ENCODE measurements around the gene CHRNA7. TPM values are rescaled to one million over a fixed set of nuclear protein-coding genes. Genes with fewer than 3 reads are reported as not detected.

The CHRNA7 gene
- total RNA-seq, 1 donor = under 0.01 TPM

DNA sequence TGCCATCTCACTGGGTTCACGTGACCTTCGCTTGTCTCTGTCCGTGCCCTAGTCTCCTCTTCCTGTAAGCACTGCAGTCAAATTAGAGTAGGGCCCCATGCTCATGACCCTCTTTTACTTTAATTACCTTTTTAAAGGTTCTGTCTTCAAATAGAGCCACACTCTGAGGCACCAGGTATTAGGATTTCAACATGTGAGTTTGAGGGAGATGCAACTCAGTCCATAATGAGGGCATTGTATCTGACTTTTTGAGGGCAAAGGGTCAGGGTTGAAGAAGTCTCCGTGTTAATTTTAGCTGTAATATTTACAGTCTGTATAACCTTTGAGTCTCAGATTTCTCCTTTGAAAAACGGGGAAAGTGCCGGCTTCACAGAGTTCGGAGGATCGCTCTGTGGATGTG is 82.9 kb downstream of the CHRNA7 start:
- H3K79me2 ChIP-seq (ENCODE audit: insufficient read depth, low read length) = no peaks in the 10 kb centered on the region

GRCh38 chr15:32117122-32117521 is 86.8 kb downstream of the CHRNA7 start:
- Histone ChIP-seq H3K4me1 (ENCODE audit: insufficient read depth, low read length) (no peaks in the 10 kb centered on the region), H3K27me3 (ENCODE audit: insufficient read depth, low read length) (no peaks in the 10 kb centered on the region), H3K36me3 (ENCODE audit: insufficient read depth, low read length) (no peaks in the 10 kb centered on the region), H2AFZ (ENCODE audit: low read length) (no peak overlapping the region), H3K9me3 (ENCODE audit: low read depth, low read length) (no peaks in the 10 kb centered on the region), H3K27ac (ENCODE audit: low read depth, low read length) (no peak overlapping the region), H3K4me3 (ENCODE audit: insufficient read depth, low read length) (no peak overlapping the region), H3K79me2 (ENCODE audit: insufficient read depth, low read length) (no peaks in the 10 kb centered on the region), H4K20me1 (ENCODE audit: insufficient read depth, low read length) (no peaks in the 10 kb centered on the region), H3K4me2 (ENCODE audit: insufficient read depth, low read length) (no peak overlapping the region)
- DNase-seq (ENCODE audit: insufficient read length, low spot score, missing footprints) = no peak
- TF ChIP-seq, protein P1, sequence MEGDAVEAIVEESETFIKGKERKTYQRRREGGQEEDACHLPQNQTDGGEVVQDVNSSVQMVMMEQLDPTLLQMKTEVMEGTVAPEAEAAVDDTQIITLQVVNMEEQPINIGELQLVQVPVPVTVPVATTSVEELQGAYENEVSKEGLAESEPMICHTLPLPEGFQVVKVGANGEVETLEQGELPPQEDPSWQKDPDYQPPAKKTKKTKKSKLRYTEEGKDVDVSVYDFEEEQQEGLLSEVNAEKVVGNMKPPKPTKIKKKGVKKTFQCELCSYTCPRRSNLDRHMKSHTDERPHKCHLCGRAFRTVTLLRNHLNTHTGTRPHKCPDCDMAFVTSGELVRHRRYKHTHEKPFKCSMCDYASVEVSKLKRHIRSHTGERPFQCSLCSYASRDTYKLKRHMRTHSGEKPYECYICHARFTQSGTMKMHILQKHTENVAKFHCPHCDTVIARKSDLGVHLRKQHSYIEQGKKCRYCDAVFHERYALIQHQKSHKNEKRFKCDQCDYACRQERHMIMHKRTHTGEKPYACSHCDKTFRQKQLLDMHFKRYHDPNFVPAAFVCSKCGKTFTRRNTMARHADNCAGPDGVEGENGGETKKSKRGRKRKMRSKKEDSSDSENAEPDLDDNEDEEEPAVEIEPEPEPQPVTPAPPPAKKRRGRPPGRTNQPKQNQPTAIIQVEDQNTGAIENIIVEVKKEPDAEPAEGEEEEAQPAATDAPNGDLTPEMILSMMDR (IDR thresholded peaks at IDR 0.05; ENCODE audit: extremely low read depth, low read depth, low read length) = no peak

More for the DNA sequence above, 82.9 kb downstream of the CHRNA7 start:
- H3K4me1 ChIP-seq (ENCODE audit: insufficient read depth, low read length) = no peaks in the 10 kb centered on the region
- no peak overlapping the region for H3K27ac ChIP-seq (ENCODE audit: low read depth, low read length)
- DNase-seq (ENCODE audit: insufficient read length, low spot score, missing footprints) = no peak
- no peaks in the 10 kb centered on the region for H3K9me3 ChIP-seq (ENCODE audit: low read depth, low read length)
- TF ChIP-seq, protein P1 (IDR thresholded peaks at IDR 0.05; ENCODE audit: extremely low read depth, low read depth, low read length) = no peak
- no peaks in the 10 kb centered on the region for H4K20me1 ChIP-seq (ENCODE audit: insufficient read depth, low read length)
- no peak overlapping the region for H3K4me2 ChIP-seq (ENCODE audit: insufficient read depth, low read length)
- H3K4me3 ChIP-seq (ENCODE audit: insufficient read depth, low read length) = no peak overlapping the region
- no peak overlapping the region for H2AFZ ChIP-seq (ENCODE audit: low read length)
- H3K36me3 ChIP-seq (ENCODE audit: insufficient read depth, low read length) = no peaks in the 10 kb centered on the region
- H3K27me3 ChIP-seq (ENCODE audit: insufficient read depth, low read length) = no peaks in the 10 kb centered on the region

DNA sequence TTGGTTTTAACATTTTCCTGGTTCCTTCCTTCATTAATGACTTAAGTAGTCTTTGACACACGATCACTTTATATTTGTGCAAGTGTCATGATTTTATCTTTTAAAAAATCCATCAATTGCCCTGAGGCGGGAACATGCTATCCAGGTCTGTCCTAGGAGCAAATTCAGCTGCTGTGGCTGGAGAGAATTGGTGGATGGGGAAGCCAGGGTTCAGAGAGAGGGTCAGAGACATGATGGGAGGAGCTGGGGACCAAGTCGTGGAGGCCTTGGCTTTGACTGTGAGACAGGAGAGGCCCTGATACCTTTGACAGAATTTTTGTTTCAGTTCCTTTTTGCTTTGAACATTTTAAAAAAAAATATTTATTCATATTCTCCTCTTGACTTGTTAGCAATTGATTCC is 89.0 kb downstream of the CHRNA7 start:
- Histone ChIP-seq H2AFZ (ENCODE audit: low read length) (no peak overlapping the region), H3K4me3 (ENCODE audit: insufficient read depth, low read length) (no peak overlapping the region), H4K20me1 (ENCODE audit: insufficient read depth, low read length) (no peaks in the 10 kb centered on the region), H3K27ac (ENCODE audit: low read depth, low read length) (no peak overlapping the region), H3K79me2 (ENCODE audit: insufficient read depth, low read length) (no peaks in the 10 kb centered on the region), H3K9me3 (ENCODE audit: low read depth, low read length) (no peaks in the 10 kb centered on the region), H3K4me1 (ENCODE audit: insufficient read depth, low read length) (no peaks in the 10 kb centered on the region), H3K36me3 (ENCODE audit: insufficient read depth, low read length) (no peaks in the 10 kb centered on the region), H3K27me3 (ENCODE audit: insufficient read depth, low read length) (no peaks in the 10 kb centered on the region), H3K4me2 (ENCODE audit: insufficient read depth, low read length) (no peak overlapping the region)
- TF ChIP-seq, protein P1 (IDR thresholded peaks at IDR 0.05; ENCODE audit: extremely low read depth, low read depth, low read length) = no peak
- no peak for DNase-seq (ENCODE audit: insufficient read length, low spot score, missing footprints)

DNA sequence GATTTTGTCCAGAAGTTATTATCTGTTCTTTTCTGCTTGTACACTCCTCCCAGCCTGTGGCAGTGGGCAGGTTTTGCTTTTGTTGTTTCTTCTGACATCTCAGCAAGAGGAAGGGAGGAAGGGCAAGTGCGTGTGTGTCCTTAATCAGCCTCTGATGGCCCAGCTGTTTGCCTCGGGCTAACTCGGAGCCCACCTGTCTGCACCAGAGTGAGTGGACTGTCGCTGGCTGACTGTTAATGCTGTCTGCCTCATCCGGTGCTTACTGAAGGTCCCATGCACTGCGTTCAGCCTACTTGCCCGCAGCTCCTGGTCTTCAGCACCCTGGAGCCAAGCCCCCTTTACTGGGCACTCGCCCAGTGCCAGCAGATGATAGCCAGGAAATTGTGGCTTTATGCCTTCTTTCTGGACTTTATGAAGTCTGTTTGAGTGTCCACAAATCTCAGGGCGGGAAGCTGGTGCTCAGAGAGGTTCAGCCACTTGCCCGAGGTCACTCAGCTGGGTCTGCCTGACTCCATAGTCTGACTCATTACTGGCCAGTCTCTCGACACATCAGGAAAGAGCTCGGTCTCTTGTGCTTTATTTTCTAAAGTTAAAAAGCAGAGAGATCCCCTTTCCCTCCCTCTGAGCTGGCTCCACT is 89.5 kb downstream of the CHRNA7 start:
- no peak overlapping the region for H3K27ac ChIP-seq (ENCODE audit: low read depth, low read length)
- DNase-seq (ENCODE audit: insufficient read length, low spot score, missing footprints) = no peak
- H3K9me3 ChIP-seq (ENCODE audit: low read depth, low read length) = no peaks in the 10 kb centered on the region
- H3K27me3 ChIP-seq (ENCODE audit: insufficient read depth, low read length) = no peaks in the 10 kb centered on the region
- no peaks in the 10 kb centered on the region for H3K4me1 ChIP-seq (ENCODE audit: insufficient read depth, low read length)
- no peaks in the 10 kb centered on the region for H4K20me1 ChIP-seq (ENCODE audit: insufficient read depth, low read length)
- H3K4me3 ChIP-seq (ENCODE audit: insufficient read depth, low read length) = no peak overlapping the region
- TF ChIP-seq, protein P1 (IDR thresholded peaks at IDR 0.05; ENCODE audit: extremely low read depth, low read depth, low read length) = no peak
- H3K36me3 ChIP-seq (ENCODE audit: insufficient read depth, low read length) = no peaks in the 10 kb centered on the region
- H3K4me2 ChIP-seq (ENCODE audit: insufficient read depth, low read length) = no peak overlapping the region
- no peak overlapping the region for H2AFZ ChIP-seq (ENCODE audit: low read length)
- no peaks in the 10 kb centered on the region for H3K79me2 ChIP-seq (ENCODE audit: insufficient read depth, low read length)

Data from osteoblast (primary cell).